ENCODE results near the gene FOXJ2.

DNA sequence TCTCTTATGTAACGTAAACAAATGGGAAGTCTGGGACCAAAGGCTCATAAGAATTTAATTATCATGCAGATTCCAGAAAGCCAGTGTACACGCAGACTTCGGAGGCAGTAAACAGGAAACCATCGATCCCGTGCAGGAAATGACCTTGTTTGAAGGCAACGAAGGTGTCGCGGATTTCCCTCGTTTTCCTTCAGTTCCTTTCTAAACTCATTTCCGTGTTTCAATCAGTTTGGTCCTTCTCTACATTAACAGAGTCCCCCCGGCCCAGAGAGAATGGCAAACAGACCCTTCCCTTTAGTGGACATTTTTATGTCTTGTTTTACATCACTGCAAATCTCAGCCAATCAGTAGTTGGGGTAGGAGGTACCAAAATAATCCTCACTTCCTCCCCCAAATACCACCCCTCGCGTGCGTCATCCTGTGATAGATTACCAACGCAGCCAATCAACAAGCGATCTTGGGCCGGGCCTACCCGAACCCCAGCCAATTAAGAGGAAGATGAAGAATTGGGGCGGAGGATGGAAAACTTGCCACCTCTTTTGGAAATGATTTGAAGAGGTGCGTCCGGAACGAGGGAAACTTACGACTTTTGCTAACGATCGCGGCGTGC, 6.1 kb upstream of the FOXJ2 start:
- TF ChIP-seq CTCF (IDR thresholded peaks at IDR 0.05; ENCODE audit: insufficient read depth, low read length) (no peak), POLR2AphosphoS5 (IDR thresholded peaks at IDR 0.05; ENCODE audit: low read depth) (peak; percentile 60; the same call in 1 of the 2 replicates), GABPA (IDR thresholded peaks at IDR 0.05; ENCODE audit: low read depth) (0 out of 2 replicates have a peak, but pooled peaks have one; percentile 50), REST (IDR thresholded peaks at IDR 0.05; ENCODE audit: insufficient replicate concordance, low read depth) (no peak)
